Neural progenitor cell (in vitro differentiated cells): ENCODE data around the gene OPCML. TPM values are rescaled to one million over a fixed set of nuclear protein-coding genes. Genes with fewer than 3 reads are reported as not detected.

Source experiments
- DNase-seq: peaks from one replicate; pipeline ENCODE4 v3.0.0-alpha.2; 2016; ENCODE audit warnings: low spot score
- H2AFZ ChIP-seq: fragments of 200-600 bp; sonication (generic); replicated peaks from 2 replicates; pipeline ENCODE4 v1.6.1; 2016; ENCODE audit warnings: antibody characterized with exemption
- H3F3A ChIP-seq: fragments of 200-600 bp; sonication (generic); 2 replicates; pipeline ENCODE4 v1.6.1; 2016; ENCODE audit warnings: antibody characterized with exemption, low read depth
- H3K27ac ChIP-seq: fragments of 200-600 bp; sonication (generic); 2 replicates; pipeline ENCODE4 v1.5.1; 2016; ENCODE audit warnings: mild to moderate bottlenecking
- H3K27me3 ChIP-seq: fragments of 200-600 bp; sonication (generic); 2 replicates; pipeline ENCODE4 v1.6.1; 2016; ENCODE audit warnings: mild to moderate bottlenecking, moderate library complexity
- H3K36me3 ChIP-seq: fragments of 200-600 bp; sonication (generic); 2 replicates; pipeline ENCODE4 v1.5.1; 2016
- H3K4me1 ChIP-seq: fragments of 200-600 bp; sonication (generic); 2 replicates; pipeline ENCODE4 v1.6.1; 2016; ENCODE audit warnings: mixed run types
- H3K4me2 ChIP-seq: fragments of 200-600 bp; sonication (generic); 2 replicates; pipeline ENCODE4 v1.6.1; 2016
- H3K4me3 ChIP-seq: fragments of 200-600 bp; sonication (generic); 2 replicates; pipeline ENCODE4 v1.5.1; 2016
- H3K79me2 ChIP-seq: fragments of 200-600 bp; sonication (generic); 2 replicates; pipeline ENCODE4 v1.6.1; 2016; ENCODE audit warnings: low read depth
- H3K9ac ChIP-seq: fragments of 200-600 bp; sonication (generic); 2 replicates; pipeline ENCODE4 v1.6.1; 2016
- H3K9me3 ChIP-seq: fragments of 200-600 bp; sonication (generic); 2 replicates; pipeline ENCODE4 v1.5.1; 2016; ENCODE audit warnings: low read depth
- H4K20me1 ChIP-seq: fragments of 200-600 bp; sonication (generic); 2 replicates; pipeline ENCODE4 v1.6.1; 2016; ENCODE audit warnings: low read depth
- H3K27ac Mint-ChIP-seq: 3 replicates; pipeline ENCODE4 v1.8.0; 2021; ENCODE audit warnings: mixed read lengths
- H3K27me3 Mint-ChIP-seq: 2 replicates; pipeline ENCODE4 v1.8.0; 2022; ENCODE audit warnings: low read depth, mild to moderate bottlenecking, inconsistent platforms, moderate library complexity, mixed read lengths; ENCODE audit not compliant: insufficient read depth
- H3K36me3 Mint-ChIP-seq: 3 replicates; pipeline ENCODE4 v1.8.0; 2021; ENCODE audit warnings: mixed read lengths
- H3K4me1 Mint-ChIP-seq: 3 replicates; pipeline ENCODE4 v1.8.0; 2021; ENCODE audit warnings: mixed read lengths
- H3K4me3 Mint-ChIP-seq: 3 replicates; pipeline ENCODE4 v1.8.0; 2021; ENCODE audit warnings: mild to moderate bottlenecking, moderate library complexity, mixed read lengths
- H3K9me3 Mint-ChIP-seq: 3 replicates; pipeline ENCODE4 v1.8.0; 2020; ENCODE audit warnings: mixed read lengths
- EZH2 ChIP-seq: fragments of 200-600 bp; sonication (generic); IDR thresholded peaks from 2 replicates; pipeline ENCODE4 v1.6.1; 2017; ENCODE audit warnings: antibody characterized with exemption, mild to moderate bottlenecking, moderate library complexity
- EZH2phosphoT487 ChIP-seq: fragments of 200-600 bp; sonication (generic); IDR thresholded peaks from 2 replicates; pipeline ENCODE4 v1.6.1; 2017; ENCODE audit warnings: antibody characterized with exemption
- total RNA-seq: library from RNA; depleted of rRNA; stranded (reverse); fragments of >200 nt; gene quantifications from 2 replicates; pipeline ENCODE4 v1.2.3, GENCODE V29; 2015; ENCODE audit warnings: low replicate concordance
- TF ChIP-seq, protein P1 (sequence below): fragments of 200-600 bp; sonication (generic); IDR thresholded peaks from 2 replicates; pipeline ENCODE4 v1.5.1; 2017; ENCODE audit warnings: antibody characterized with exemption, mild to moderate bottlenecking

OPCML gene
- total RNA-seq, 1 donor from 2014 or later: 0.02 TPM

DNA sequence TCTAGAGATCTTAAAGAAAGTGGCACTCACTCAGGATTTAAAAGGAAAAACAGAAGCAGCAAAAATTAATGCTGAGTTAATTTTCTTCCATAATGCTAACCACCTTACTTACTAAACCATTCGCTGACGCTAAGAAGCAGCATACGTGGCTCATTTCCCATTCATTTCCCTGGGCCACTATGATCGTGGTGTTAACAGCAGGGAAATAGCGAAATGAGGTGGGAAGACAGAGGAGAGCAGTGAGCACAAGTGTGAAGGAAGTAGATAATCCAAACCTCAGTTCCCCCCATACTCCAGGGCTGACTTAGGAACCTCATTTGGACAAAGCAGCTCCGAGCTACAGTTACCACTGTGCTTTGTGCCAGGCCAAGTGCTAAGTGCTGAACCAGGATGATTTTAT is 723.2 kb downstream of the OPCML start:
- DNase-seq: no peak
- Histone ChIP-seq H3K4me1 (peaks cover 8% of the 10 kb centered on the region), H3K36me3 (no peaks in the 10 kb centered on the region), H3K4me2 (no peak overlapping the region), H3K79me2 (no peaks in the 10 kb centered on the region), H2AFZ (no peak overlapping the region), H3K27me3 (no peaks in the 10 kb centered on the region), H3F3A (no peaks in the 10 kb centered on the region), H3K9ac (no peak overlapping the region), H3K4me3 (no peak overlapping the region), H3K9me3 (no peaks in the 10 kb centered on the region), H3K27ac (no peak overlapping the region), H4K20me1 (no peaks in the 10 kb centered on the region)
- Mint-ChIP-seq H3K4me3 (no peak overlapping the region), H3K27ac (no peak overlapping the region), H3K36me3 (no peaks in the 10 kb centered on the region), H3K27me3 (peaks cover 3% of the 10 kb centered on the region), H3K4me1 (peaks cover 17% of the 10 kb centered on the region), H3K9me3 (peaks cover 14% of the 10 kb centered on the region)
- TF ChIP-seq EZH2: no peak
- TF ChIP-seq, protein P1, sequence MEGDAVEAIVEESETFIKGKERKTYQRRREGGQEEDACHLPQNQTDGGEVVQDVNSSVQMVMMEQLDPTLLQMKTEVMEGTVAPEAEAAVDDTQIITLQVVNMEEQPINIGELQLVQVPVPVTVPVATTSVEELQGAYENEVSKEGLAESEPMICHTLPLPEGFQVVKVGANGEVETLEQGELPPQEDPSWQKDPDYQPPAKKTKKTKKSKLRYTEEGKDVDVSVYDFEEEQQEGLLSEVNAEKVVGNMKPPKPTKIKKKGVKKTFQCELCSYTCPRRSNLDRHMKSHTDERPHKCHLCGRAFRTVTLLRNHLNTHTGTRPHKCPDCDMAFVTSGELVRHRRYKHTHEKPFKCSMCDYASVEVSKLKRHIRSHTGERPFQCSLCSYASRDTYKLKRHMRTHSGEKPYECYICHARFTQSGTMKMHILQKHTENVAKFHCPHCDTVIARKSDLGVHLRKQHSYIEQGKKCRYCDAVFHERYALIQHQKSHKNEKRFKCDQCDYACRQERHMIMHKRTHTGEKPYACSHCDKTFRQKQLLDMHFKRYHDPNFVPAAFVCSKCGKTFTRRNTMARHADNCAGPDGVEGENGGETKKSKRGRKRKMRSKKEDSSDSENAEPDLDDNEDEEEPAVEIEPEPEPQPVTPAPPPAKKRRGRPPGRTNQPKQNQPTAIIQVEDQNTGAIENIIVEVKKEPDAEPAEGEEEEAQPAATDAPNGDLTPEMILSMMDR: no peak

GRCh38 chr11:132804258-132804657 is 728.0 kb downstream of the OPCML start:
- Mint-ChIP-seq H3K4me3 (no peak overlapping the region), H3K27ac (no peak overlapping the region), H3K27me3 (no peaks in the 10 kb centered on the region), H3K36me3 (no peaks in the 10 kb centered on the region), H3K4me1 (peaks cover 10% of the 10 kb centered on the region), H3K9me3 (peaks cover 14% of the 10 kb centered on the region)
- H3K4me1 ChIP-seq: peaks cover 10% of the 10 kb centered on the region
- H2AFZ ChIP-seq: no peak overlapping the region
- no peaks in the 10 kb centered on the region for H3K79me2 ChIP-seq
- peak; percentile 26 for DNase-seq
- H3F3A ChIP-seq: no peaks in the 10 kb centered on the region
- no peak overlapping the region for H3K27ac ChIP-seq
- H3K36me3 ChIP-seq: no peaks in the 10 kb centered on the region
- H3K4me3 ChIP-seq: no peak overlapping the region
- no peak overlapping the region for H3K9ac ChIP-seq
- peak overlapping the region; percentile 53 for H3K4me2 ChIP-seq
- TF ChIP-seq, protein P1: no peak
- TF ChIP-seq EZH2phosphoT487 (no peak), EZH2 (no peak)
- no peaks in the 10 kb centered on the region for H4K20me1 ChIP-seq
- no peaks in the 10 kb centered on the region for H3K9me3 ChIP-seq
- no peaks in the 10 kb centered on the region for H3K27me3 ChIP-seq

- Mint-ChIP-seq H3K4me3 (no peak overlapping the region), H3K27ac (no peak overlapping the region), H3K9me3 (peaks cover 16% of the 10 kb centered on the region), H3K27me3 (no peaks in the 10 kb centered on the region), H3K36me3 (no peaks in the 10 kb centered on the region), H3K4me1 (peaks cover 10% of the 10 kb centered on the region)
- Histone ChIP-seq H3K4me2 (no peak overlapping the region), H3K27ac (no peak overlapping the region), H2AFZ (no peak overlapping the region), H3F3A (no peaks in the 10 kb centered on the region), H4K20me1 (no peaks in the 10 kb centered on the region), H3K4me3 (no peak overlapping the region), H3K9ac (no peak overlapping the region), H3K9me3 (no peaks in the 10 kb centered on the region), H3K4me1 (peaks cover 10% of the 10 kb centered on the region), H3K36me3 (no peaks in the 10 kb centered on the region), H3K27me3 (no peaks in the 10 kb centered on the region), H3K79me2 (no peaks in the 10 kb centered on the region)
- DNase-seq: no peak
- TF ChIP-seq EZH2: no peak
- TF ChIP-seq EZH2phosphoT487: no peak
- TF ChIP-seq, protein P1: no peak
Measured at GRCh38 chr11:132803436-132803835, 728.9 kb downstream of the OPCML start.

DNA sequence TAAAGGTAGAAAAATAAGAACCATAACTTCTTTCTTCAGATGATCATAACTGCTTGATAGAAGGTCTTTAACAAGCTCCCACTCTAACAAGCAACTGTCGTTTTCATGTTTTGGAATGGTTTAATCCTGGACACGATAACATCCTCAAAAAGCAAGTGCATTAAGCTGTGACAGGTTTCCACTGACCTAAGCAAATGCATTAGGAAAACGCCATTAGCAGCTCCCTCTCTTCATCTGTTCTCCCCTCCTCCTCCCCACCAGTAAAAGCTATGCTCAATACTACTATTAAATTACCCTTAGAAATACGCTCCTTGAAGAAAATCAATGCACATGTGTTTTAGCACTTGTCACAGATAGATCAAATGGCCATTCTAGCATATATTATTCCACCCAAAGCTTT is 729.4 kb downstream of the OPCML start:
- no peaks in the 10 kb centered on the region for H3F3A ChIP-seq
- no peaks in the 10 kb centered on the region for H3K9me3 ChIP-seq
- Mint-ChIP-seq H3K27ac (no peak overlapping the region), H3K9me3 (peaks cover 17% of the 10 kb centered on the region), H3K4me1 (peaks cover 10% of the 10 kb centered on the region), H3K36me3 (no peaks in the 10 kb centered on the region), H3K27me3 (no peaks in the 10 kb centered on the region), H3K4me3 (no peak overlapping the region)
- H3K4me2 ChIP-seq: no peak overlapping the region
- no peaks in the 10 kb centered on the region for H3K79me2 ChIP-seq
- no peaks in the 10 kb centered on the region for H4K20me1 ChIP-seq
- H3K9ac ChIP-seq: no peak overlapping the region
- DNase-seq: no peak
- TF ChIP-seq EZH2phosphoT487 (no peak), EZH2 (no peak)
- TF ChIP-seq, protein P1: no peak
- H3K27me3 ChIP-seq: no peaks in the 10 kb centered on the region
- no peaks in the 10 kb centered on the region for H3K36me3 ChIP-seq
- no peak overlapping the region for H2AFZ ChIP-seq
- H3K4me3 ChIP-seq: no peak overlapping the region
- H3K27ac ChIP-seq: no peak overlapping the region
- peaks cover 10% of the 10 kb centered on the region for H3K4me1 ChIP-seq
